Smooth muscle cell (in vitro differentiated cells): ENCODE results near the gene KCNC3. TPM values are rescaled to one million over a fixed set of nuclear protein-coding genes. Genes with fewer than 3 reads are reported as not detected.

Experiments
- DNase-seq: peaks from one replicate; lab custom pipeline; 2025; ENCODE audit not compliant: unreplicated experiment; lab: John Stamatoyannopoulos, UW
- H2AFZ ChIP-seq: fragments of 200-600 bp; sonication (generic); 2 replicates; pipeline ENCODE4 v1.6.0; 2016; ENCODE audit warnings: antibody characterized with exemption, low read depth, mild to moderate bottlenecking
- H3F3A ChIP-seq: fragments of 200-600 bp; sonication (generic); 2 replicates; pipeline ENCODE4 v1.6.0; 2017; ENCODE audit warnings: antibody characterized with exemption, low read depth
- H3K27ac ChIP-seq: fragments of 200-600 bp; sonication (generic); 2 replicates; pipeline ENCODE4 v1.5.1; 2016; ENCODE audit warnings: low read depth, mild to moderate bottlenecking
- H3K27me3 ChIP-seq: fragments of 200-600 bp; sonication (generic); 2 replicates; pipeline ENCODE4 v1.6.1; 2016; ENCODE audit warnings: low read depth, mild to moderate bottlenecking
- H3K36me3 ChIP-seq: fragments of 200-600 bp; sonication (generic); 2 replicates; pipeline ENCODE4 v1.5.1; 2016; ENCODE audit warnings: low read depth
- H3K4me1 ChIP-seq: fragments of 200-600 bp; sonication (generic); 2 replicates; pipeline ENCODE4 v1.5.1; 2016; ENCODE audit warnings: low read depth
- H3K4me2 ChIP-seq: fragments of 200-600 bp; sonication (generic); 2 replicates; pipeline ENCODE4 v1.6.0; 2016; ENCODE audit warnings: mild to moderate bottlenecking
- H3K4me3 ChIP-seq: fragments of 200-600 bp; sonication (generic); 2 replicates; pipeline ENCODE4 v1.5.1; 2016; ENCODE audit warnings: mild to moderate bottlenecking
- H3K79me2 ChIP-seq: fragments of 200-600 bp; sonication (generic); 2 replicates; pipeline ENCODE4 v1.6.0; 2016; ENCODE audit warnings: low read depth, mild to moderate bottlenecking
- H3K9ac ChIP-seq: fragments of 200-600 bp; sonication (generic); 2 replicates; pipeline ENCODE4 v1.6.0; 2016; ENCODE audit warnings: low read depth
- H3K9me3 ChIP-seq: fragments of 200-600 bp; sonication (generic); replicated peaks from 2 replicates; pipeline ENCODE4 v1.5.1; 2016; ENCODE audit warnings: low read depth
- H4K20me1 ChIP-seq: fragments of 200-600 bp; sonication (generic); 2 replicates; pipeline ENCODE4 v1.6.0; 2016; ENCODE audit warnings: low read depth
- WGBS: methylation state at CpG from one replicate; pipeline ENCODE4 v1.1.7; 2016; ENCODE audit warnings: low lambda C conversion rate; 5-methylcytosine and 5-hydroxymethylcytosine counted together
- polyA plus RNA-seq: library from polyadenylated mRNA; unstranded; fragments of >200 nt; fragmentation: Nextera tagmentation; extraction: Ambion mirVana; gene quantifications from 2 replicates; pipeline ENCODE4 v1.2.1, GENCODE V29; 2016
- total RNA-seq: library from RNA; depleted of rRNA; stranded (reverse); fragments of >200 nt; gene quantifications from 2 replicates; pipeline ENCODE4 v1.2.3, GENCODE V29; 2014
- TF ChIP-seq, protein P1 (sequence below): fragments of 200-600 bp; sonication (generic); IDR thresholded peaks from 2 replicates; pipeline ENCODE4 v1.5.1; 2017; ENCODE audit warnings: borderline replicate concordance, mild to moderate bottlenecking, antibody characterized with exemption; ENCODE audit not compliant: insufficient read depth, poor library complexity, severe bottlenecking

Gene KCNC3
- total and polyA plus RNA-seq, 2 experiments from 2014 or later: 0.46 to 1.4 TPM

- no peaks in the 10 kb centered on the region for H3F3A ChIP-seq
- no peak for DNase-seq
- no peaks in the 10 kb centered on the region for H3K9me3 ChIP-seq
- TF ChIP-seq, protein P1, sequence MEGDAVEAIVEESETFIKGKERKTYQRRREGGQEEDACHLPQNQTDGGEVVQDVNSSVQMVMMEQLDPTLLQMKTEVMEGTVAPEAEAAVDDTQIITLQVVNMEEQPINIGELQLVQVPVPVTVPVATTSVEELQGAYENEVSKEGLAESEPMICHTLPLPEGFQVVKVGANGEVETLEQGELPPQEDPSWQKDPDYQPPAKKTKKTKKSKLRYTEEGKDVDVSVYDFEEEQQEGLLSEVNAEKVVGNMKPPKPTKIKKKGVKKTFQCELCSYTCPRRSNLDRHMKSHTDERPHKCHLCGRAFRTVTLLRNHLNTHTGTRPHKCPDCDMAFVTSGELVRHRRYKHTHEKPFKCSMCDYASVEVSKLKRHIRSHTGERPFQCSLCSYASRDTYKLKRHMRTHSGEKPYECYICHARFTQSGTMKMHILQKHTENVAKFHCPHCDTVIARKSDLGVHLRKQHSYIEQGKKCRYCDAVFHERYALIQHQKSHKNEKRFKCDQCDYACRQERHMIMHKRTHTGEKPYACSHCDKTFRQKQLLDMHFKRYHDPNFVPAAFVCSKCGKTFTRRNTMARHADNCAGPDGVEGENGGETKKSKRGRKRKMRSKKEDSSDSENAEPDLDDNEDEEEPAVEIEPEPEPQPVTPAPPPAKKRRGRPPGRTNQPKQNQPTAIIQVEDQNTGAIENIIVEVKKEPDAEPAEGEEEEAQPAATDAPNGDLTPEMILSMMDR: no peak
- H2AFZ ChIP-seq: no peak overlapping the region
- no peaks in the 10 kb centered on the region for H3K27me3 ChIP-seq
- no peak overlapping the region for H3K4me2 ChIP-seq
- H3K36me3 ChIP-seq: no peaks in the 10 kb centered on the region
- WGBS: 89% methylated on average over 7 of the region's 11 CpGs
- no peaks in the 10 kb centered on the region for H4K20me1 ChIP-seq
- H3K9ac ChIP-seq: no peak overlapping the region
- H3K27ac ChIP-seq: no peak overlapping the region
- no peaks in the 10 kb centered on the region for H3K4me1 ChIP-seq
- H3K79me2 ChIP-seq: no peaks in the 10 kb centered on the region
- H3K4me3 ChIP-seq: no peak overlapping the region
Observed at GRCh38 chr19:50292216-50292827, 36.9 kb downstream of the KCNC3 start.

DNA sequence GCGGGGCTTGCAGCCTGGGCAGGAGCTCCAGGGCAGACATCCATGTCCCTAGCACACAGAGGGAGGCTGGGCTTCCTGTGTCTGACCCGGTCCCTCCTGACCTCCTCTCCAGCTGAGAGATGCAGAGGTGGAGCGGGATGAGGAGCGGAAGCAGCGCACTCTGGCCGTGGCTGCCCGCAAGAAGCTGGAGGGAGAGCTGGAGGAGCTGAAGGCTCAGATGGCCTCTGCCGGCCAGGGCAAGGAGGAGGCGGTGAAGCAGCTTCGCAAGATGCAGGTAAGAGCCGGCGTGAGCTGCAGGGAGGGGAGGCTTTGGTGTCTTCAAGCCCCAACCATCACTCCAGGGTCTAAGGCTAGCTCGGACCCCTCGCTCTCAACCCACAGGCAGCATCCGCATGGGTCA is 38.4 kb downstream of the KCNC3 start:
- Histone ChIP-seq H4K20me1 (no peaks in the 10 kb centered on the region), H3K9ac (no peak overlapping the region), H3K27me3 (no peaks in the 10 kb centered on the region), H3K4me2 (no peak overlapping the region), H3K4me3 (no peak overlapping the region), H3F3A (no peaks in the 10 kb centered on the region), H3K4me1 (no peaks in the 10 kb centered on the region), H3K9me3 (peaks cover 4% of the 10 kb centered on the region), H2AFZ (no peak overlapping the region), H3K27ac (no peak overlapping the region), H3K36me3 (no peaks in the 10 kb centered on the region), H3K79me2 (no peaks in the 10 kb centered on the region)
- TF ChIP-seq, protein P1: no peak
- 89% methylated on average over 15 of the region's 15 CpGs for WGBS
- DNase-seq: no peak

GRCh38 chr19:50290011-50290410 is 39.2 kb downstream of the KCNC3 start:
- H3K9me3 ChIP-seq: peaks cover 12% of the 10 kb centered on the region

More at GRCh38 chr19:50290011-50290410, 39.2 kb downstream of the KCNC3 start:
- no peaks in the 10 kb centered on the region for H3K79me2 ChIP-seq
- no peaks in the 10 kb centered on the region for H3K36me3 ChIP-seq
- no peak for DNase-seq
- H3K4me2 ChIP-seq: no peak overlapping the region
- TF ChIP-seq, protein P1: no peak
- WGBS: 74% methylated on average over 6 of the region's 6 CpGs
- no peak overlapping the region for H3K9ac ChIP-seq
- H2AFZ ChIP-seq: no peak overlapping the region
- no peaks in the 10 kb centered on the region for H4K20me1 ChIP-seq
- H3K27ac ChIP-seq: no peak overlapping the region
- no peaks in the 10 kb centered on the region for H3F3A ChIP-seq
- no peaks in the 10 kb centered on the region for H3K4me1 ChIP-seq
- H3K4me3 ChIP-seq: no peak overlapping the region
- H3K27me3 ChIP-seq: no peaks in the 10 kb centered on the region
